Uterus (tissue), 2 donors: ENCODE measurements around the gene ADCY2.

Experiments used
- CTCF ChIP-seq, 4 experiments: fragments of 200-600 bp in 2 of 4; fragments of 450-650 bp in 2 of 4; sonication (generic) in 2 of 4; IDR thresholded peaks; one replicate each; pipeline ENCODE4 v1.5.1; 2016 to 2019; ENCODE audit warnings: antibody characterized with exemption in 4 of 4, mild to moderate bottlenecking in 2 of 4, moderate library complexity in 1 of 4
- POLR2A ChIP-seq, 2 donors: fragments of 450-650 bp; IDR thresholded peaks; one replicate each; pipeline ENCODE4 v1.6.1; 2016; ENCODE audit warnings: antibody characterized with exemption in 2 of 2, mild to moderate bottlenecking in 1 of 2, moderate library complexity in 1 of 2

- TF ChIP-seq CTCF (IDR thresholded peaks at IDR 0.05) (peak; percentile 64 to 78 (median 70)), POLR2A (IDR thresholded peaks at IDR 0.05) (no peak)
Measured at GRCh38 chr5:7815892-7816534, 420.1 kb downstream of the ADCY2 start.
